NT2/D1 (cell line): ENCODE results near the gene RDH11.

Experiments
- YY1 ChIP-seq: IDR thresholded peaks from 2 replicates; pipeline ENCODE4 v1.6.1; 2011; ENCODE audit not compliant: insufficient read length, insufficient read depth
- ZNF274 ChIP-seq: IDR thresholded peaks from 2 replicates; pipeline ENCODE4 v1.6.1; 2011; ENCODE audit warnings: mild to moderate bottlenecking, low read depth, low read length

DNA sequence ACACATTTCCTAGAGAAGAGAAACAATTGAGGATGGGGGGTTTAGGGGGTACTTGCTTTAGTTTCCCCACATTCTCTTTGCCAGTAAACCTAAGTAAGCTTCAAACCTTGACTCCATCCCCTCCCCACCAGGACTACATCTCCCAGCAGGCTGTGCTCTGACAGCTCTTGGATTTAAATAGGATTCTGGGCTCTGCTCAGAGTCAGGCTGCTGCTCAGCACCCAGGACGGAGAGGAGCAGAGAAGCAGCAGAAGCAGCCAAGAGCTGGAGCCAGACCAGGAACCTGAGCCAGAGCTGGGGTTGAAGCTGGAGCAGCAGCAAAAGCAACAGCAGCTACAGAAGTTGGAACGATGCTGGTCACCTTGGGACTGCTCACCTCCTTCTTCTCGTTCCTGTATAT lies 26.7 kb upstream of the RDH11 start:
- TF ChIP-seq YY1 (no peak), ZNF274 (no peak)
